ENCODE data around the gene TMPRSS11F. TPM values are rescaled to one million over a fixed set of nuclear protein-coding genes. Genes with fewer than 3 reads are reported as not detected.

TMPRSS11F gene
- polyA plus RNA-seq, 1 donor from 2014 or later, result not detected

GRCh38 chr4:68070302-68070701, 59.4 kb downstream of the TMPRSS11F start:
- H2AFZ ChIP-seq (ENCODE audit: low read depth, low read length), result no peak overlapping the region
- H3K79me2 ChIP-seq (replicated peaks; ENCODE audit: insufficient read depth, low read length), result no peaks in the 10 kb centered on the region
- no peak overlapping the region for H3K9ac ChIP-seq (ENCODE audit: low read length)
- TF ChIP-seq SMC3 (conservative IDR thresholded peaks at IDR 0.05; ENCODE audit: poor library complexity), result no peak
- no peaks in the 10 kb centered on the region for H3K9me2 ChIP-seq (ENCODE audit: insufficient read depth, low read length)
- H3K4me2 ChIP-seq (ENCODE audit: low read length), result no peak overlapping the region
- no peaks in the 10 kb centered on the region for H3K27me3 ChIP-seq (ENCODE audit: insufficient read depth, low read depth, low read length)
- H4K20me1 ChIP-seq (ENCODE audit: insufficient read depth), result no peaks in the 10 kb centered on the region
- no peak overlapping the region for H3K27ac ChIP-seq (ENCODE audit: low read length)
- H3K9me3 ChIP-seq (ENCODE audit: low read length), result no peaks in the 10 kb centered on the region
- no peaks in the 10 kb centered on the region for H3K36me3 ChIP-seq (ENCODE audit: insufficient read depth, low read length)
- no peak overlapping the region for H3K4me3 ChIP-seq (ENCODE audit: low read length)
- no peaks in the 10 kb centered on the region for H3F3A ChIP-seq (ENCODE audit: insufficient read depth, low read length, poor library complexity, severe bottlenecking)

DNA sequence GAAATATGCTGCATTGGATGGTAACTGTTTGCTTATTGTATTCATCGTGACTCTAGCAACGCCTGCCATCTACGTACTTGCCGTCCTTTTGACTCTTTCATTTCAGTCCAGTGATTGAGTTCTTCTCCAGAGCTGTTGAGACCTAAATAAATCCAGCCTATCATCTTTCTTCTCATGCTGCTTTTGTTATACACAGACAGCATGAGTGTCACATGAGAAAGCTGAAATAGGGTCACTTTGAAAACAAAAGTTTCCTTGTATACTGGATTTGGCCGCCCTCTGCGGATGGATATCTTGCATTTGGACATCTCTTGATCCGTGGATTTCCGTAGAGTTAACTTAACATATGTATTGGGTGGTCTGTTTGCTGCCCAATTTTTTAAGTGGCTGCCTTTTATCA, 67.2 kb downstream of the TMPRSS11F start:
- H3K9me2 ChIP-seq (ENCODE audit: insufficient read depth, low read length), result no peaks in the 10 kb centered on the region
- no peak overlapping the region for H3K9ac ChIP-seq (ENCODE audit: low read length)
- no peaks in the 10 kb centered on the region for H3K79me2 ChIP-seq (replicated peaks; ENCODE audit: insufficient read depth, low read length)
- H4K20me1 ChIP-seq (ENCODE audit: insufficient read depth), result no peaks in the 10 kb centered on the region
- no peak overlapping the region for H3K4me2 ChIP-seq (ENCODE audit: low read length)
- H3K27ac ChIP-seq (ENCODE audit: low read length), result no peak overlapping the region
- no peak overlapping the region for H3K4me3 ChIP-seq (ENCODE audit: low read length)
- H2AFZ ChIP-seq (ENCODE audit: low read depth, low read length), result no peak overlapping the region
- H3K27me3 ChIP-seq (ENCODE audit: insufficient read depth, low read depth, low read length), result no peaks in the 10 kb centered on the region
- no peak for TF ChIP-seq EZH2 (IDR thresholded peaks at IDR 0.05; ENCODE audit: borderline replicate concordance, insufficient read depth, low read length, poor library complexity, severe bottlenecking)
- TF ChIP-seq RAD21 (conservative IDR thresholded peaks at IDR 0.05), result no peak
- TF ChIP-seq, protein P1, sequence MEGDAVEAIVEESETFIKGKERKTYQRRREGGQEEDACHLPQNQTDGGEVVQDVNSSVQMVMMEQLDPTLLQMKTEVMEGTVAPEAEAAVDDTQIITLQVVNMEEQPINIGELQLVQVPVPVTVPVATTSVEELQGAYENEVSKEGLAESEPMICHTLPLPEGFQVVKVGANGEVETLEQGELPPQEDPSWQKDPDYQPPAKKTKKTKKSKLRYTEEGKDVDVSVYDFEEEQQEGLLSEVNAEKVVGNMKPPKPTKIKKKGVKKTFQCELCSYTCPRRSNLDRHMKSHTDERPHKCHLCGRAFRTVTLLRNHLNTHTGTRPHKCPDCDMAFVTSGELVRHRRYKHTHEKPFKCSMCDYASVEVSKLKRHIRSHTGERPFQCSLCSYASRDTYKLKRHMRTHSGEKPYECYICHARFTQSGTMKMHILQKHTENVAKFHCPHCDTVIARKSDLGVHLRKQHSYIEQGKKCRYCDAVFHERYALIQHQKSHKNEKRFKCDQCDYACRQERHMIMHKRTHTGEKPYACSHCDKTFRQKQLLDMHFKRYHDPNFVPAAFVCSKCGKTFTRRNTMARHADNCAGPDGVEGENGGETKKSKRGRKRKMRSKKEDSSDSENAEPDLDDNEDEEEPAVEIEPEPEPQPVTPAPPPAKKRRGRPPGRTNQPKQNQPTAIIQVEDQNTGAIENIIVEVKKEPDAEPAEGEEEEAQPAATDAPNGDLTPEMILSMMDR (IDR thresholded peaks at IDR 0.05; ENCODE audit: poor library complexity, severe bottlenecking), result no peak
- TF ChIP-seq, protein P2, sequence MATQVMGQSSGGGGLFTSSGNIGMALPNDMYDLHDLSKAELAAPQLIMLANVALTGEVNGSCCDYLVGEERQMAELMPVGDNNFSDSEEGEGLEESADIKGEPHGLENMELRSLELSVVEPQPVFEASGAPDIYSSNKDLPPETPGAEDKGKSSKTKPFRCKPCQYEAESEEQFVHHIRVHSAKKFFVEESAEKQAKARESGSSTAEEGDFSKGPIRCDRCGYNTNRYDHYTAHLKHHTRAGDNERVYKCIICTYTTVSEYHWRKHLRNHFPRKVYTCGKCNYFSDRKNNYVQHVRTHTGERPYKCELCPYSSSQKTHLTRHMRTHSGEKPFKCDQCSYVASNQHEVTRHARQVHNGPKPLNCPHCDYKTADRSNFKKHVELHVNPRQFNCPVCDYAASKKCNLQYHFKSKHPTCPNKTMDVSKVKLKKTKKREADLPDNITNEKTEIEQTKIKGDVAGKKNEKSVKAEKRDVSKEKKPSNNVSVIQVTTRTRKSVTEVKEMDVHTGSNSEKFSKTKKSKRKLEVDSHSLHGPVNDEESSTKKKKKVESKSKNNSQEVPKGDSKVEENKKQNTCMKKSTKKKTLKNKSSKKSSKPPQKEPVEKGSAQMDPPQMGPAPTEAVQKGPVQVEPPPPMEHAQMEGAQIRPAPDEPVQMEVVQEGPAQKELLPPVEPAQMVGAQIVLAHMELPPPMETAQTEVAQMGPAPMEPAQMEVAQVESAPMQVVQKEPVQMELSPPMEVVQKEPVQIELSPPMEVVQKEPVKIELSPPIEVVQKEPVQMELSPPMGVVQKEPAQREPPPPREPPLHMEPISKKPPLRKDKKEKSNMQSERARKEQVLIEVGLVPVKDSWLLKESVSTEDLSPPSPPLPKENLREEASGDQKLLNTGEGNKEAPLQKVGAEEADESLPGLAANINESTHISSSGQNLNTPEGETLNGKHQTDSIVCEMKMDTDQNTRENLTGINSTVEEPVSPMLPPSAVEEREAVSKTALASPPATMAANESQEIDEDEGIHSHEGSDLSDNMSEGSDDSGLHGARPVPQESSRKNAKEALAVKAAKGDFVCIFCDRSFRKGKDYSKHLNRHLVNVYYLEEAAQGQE (IDR thresholded peaks at IDR 0.05; ENCODE audit: borderline replicate concordance), result no peak
- TF ChIP-seq MXI1 (conservative IDR thresholded peaks at IDR 0.05; ENCODE audit: poor library complexity, severe bottlenecking), result no peak
- no peak for TF ChIP-seq EP300 (conservative IDR thresholded peaks at IDR 0.05; ENCODE audit: poor library complexity, severe bottlenecking)
- no peak for TF ChIP-seq POLR2AphosphoS5 (IDR thresholded peaks at IDR 0.05)
- TF ChIP-seq SMC3 (conservative IDR thresholded peaks at IDR 0.05; ENCODE audit: poor library complexity), result no peak
- no peak for TF ChIP-seq TAF1 (IDR thresholded peaks at IDR 0.05; ENCODE audit: low read depth)
- no peaks in the 10 kb centered on the region for H3K9me3 ChIP-seq (ENCODE audit: low read length)
- H3K36me3 ChIP-seq (ENCODE audit: insufficient read depth, low read length), result no peaks in the 10 kb centered on the region
- no peaks in the 10 kb centered on the region for H3F3A ChIP-seq (ENCODE audit: insufficient read depth, low read length, poor library complexity, severe bottlenecking)

DNA sequence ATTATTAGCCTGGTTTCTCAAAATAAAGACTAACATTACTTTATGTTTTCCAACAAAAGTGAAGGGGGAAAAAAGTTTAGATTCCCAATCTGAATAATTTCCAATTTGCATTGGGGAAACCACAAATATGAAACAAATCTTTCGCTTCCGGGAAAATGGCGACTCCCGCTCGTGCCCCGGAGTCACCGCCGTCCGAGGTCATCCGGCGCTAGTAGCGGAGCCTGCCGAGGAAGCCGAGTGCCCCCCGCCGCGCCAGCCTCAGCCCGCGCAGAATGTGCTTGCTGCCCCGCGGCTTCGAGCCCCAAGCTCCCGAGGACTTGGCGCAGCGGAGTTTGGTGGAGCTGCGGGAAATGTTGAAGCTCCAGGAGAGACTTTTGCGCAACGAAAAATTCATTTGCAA, 91.4 kb downstream of the TMPRSS11F start:
- no peaks in the 10 kb centered on the region for H3K79me2 ChIP-seq (replicated peaks; ENCODE audit: insufficient read depth, low read length)
- no peaks in the 10 kb centered on the region for H3K9me3 ChIP-seq (ENCODE audit: low read length)
- H3F3A ChIP-seq (ENCODE audit: insufficient read depth, low read length, poor library complexity, severe bottlenecking), result no peaks in the 10 kb centered on the region
- no peaks in the 10 kb centered on the region for H3K9me2 ChIP-seq (ENCODE audit: insufficient read depth, low read length)
- no peaks in the 10 kb centered on the region for H3K36me3 ChIP-seq (ENCODE audit: insufficient read depth, low read length)
- H4K20me1 ChIP-seq (ENCODE audit: insufficient read depth), result no peaks in the 10 kb centered on the region
- no peak overlapping the region for H2AFZ ChIP-seq (ENCODE audit: low read depth, low read length)
- TF ChIP-seq POLR2AphosphoS5 (IDR thresholded peaks at IDR 0.05), result no peak
- TF ChIP-seq RAD21 (conservative IDR thresholded peaks at IDR 0.05), result no peak
- TF ChIP-seq SMC3 (conservative IDR thresholded peaks at IDR 0.05; ENCODE audit: poor library complexity), result no peak
- TF ChIP-seq EZH2 (IDR thresholded peaks at IDR 0.05; ENCODE audit: borderline replicate concordance, insufficient read depth, low read length, poor library complexity, severe bottlenecking), result no peak
- no peak for TF ChIP-seq MXI1 (conservative IDR thresholded peaks at IDR 0.05; ENCODE audit: poor library complexity, severe bottlenecking)
- no peaks in the 10 kb centered on the region for H3K27me3 ChIP-seq (ENCODE audit: insufficient read depth, low read depth, low read length)
- H3K9ac ChIP-seq (ENCODE audit: low read length), result no peak overlapping the region
- H3K4me3 ChIP-seq (ENCODE audit: low read length), result no peak overlapping the region
- no peak overlapping the region for H3K27ac ChIP-seq (ENCODE audit: low read length)
- no peak overlapping the region for H3K4me2 ChIP-seq (ENCODE audit: low read length)

Measured in neural cell (in vitro differentiated cells).